H9 (cell line): Measurements from ENCODE around the gene ACP2. TPM values are rescaled to one million over a fixed set of nuclear protein-coding genes. Genes with fewer than 3 reads are reported as not detected.

Experiments used
- DNase-seq: peaks from one replicate; pipeline ENCODE4 v3.0.0-alpha.2; 2017
- H2AFZ ChIP-seq: one replicate; pipeline ENCODE4 v1.6.1; 2013; ENCODE audit warnings: mild to moderate bottlenecking, low read length, control low read depth, moderate library complexity
- H2AK5ac ChIP-seq: 2 replicates; pipeline ENCODE4 v1.6.1; 2013; ENCODE audit warnings: low read length, control low read depth, mixed read lengths; ENCODE audit not compliant: insufficient read length
- H2BK120ac ChIP-seq: one replicate; pipeline ENCODE4 v1.6.1; 2013; ENCODE audit warnings: low read depth, mild to moderate bottlenecking, low read length, control low read depth, inconsistent platforms; ENCODE audit not compliant: poor library complexity, severe bottlenecking
- H2BK12ac ChIP-seq: 2 replicates; pipeline ENCODE4 v1.6.1; 2013; ENCODE audit warnings: low read length, control low read depth, mixed read lengths, low read depth; ENCODE audit not compliant: insufficient read length
- H2BK15ac ChIP-seq: 2 replicates; pipeline ENCODE4 v1.6.1; 2013; ENCODE audit warnings: low read depth, low read length, control low read depth
- H2BK20ac ChIP-seq: one replicate; pipeline ENCODE4 v1.6.1; 2013; ENCODE audit warnings: low read depth, mild to moderate bottlenecking, low read length, control low read depth, inconsistent platforms; ENCODE audit not compliant: poor library complexity, severe bottlenecking
- H2BK5ac ChIP-seq: 2 replicates; pipeline ENCODE4 v1.6.1; 2013; ENCODE audit warnings: low read length, control low read depth, mixed read lengths; ENCODE audit not compliant: insufficient read length
- H3K14ac ChIP-seq: 2 replicates; pipeline ENCODE4 v1.6.1; 2013; ENCODE audit warnings: low read length, control low read depth; ENCODE audit not compliant: insufficient read depth
- H3K18ac ChIP-seq: 2 replicates; pipeline ENCODE4 v1.6.1; 2013; ENCODE audit warnings: low read depth, mild to moderate bottlenecking, mixed read lengths, low read length, control low read depth; ENCODE audit not compliant: insufficient read length
- H3K23ac ChIP-seq: 2 replicates; pipeline ENCODE4 v1.6.1; 2013; ENCODE audit warnings: low read length, control low read depth, mixed read lengths, low read depth; ENCODE audit not compliant: insufficient read length
- H3K23me2 ChIP-seq: 2 replicates; pipeline ENCODE4 v1.6.1; 2013; ENCODE audit warnings: low read depth, mild to moderate bottlenecking, mixed read lengths, low read length, control low read depth; ENCODE audit not compliant: insufficient read length, poor library complexity, severe bottlenecking
- H3K27ac ChIP-seq: 2 replicates; pipeline ENCODE4 v1.5.1; 2013; ENCODE audit warnings: low read length, control low read depth, mixed read lengths, low read depth; ENCODE audit not compliant: insufficient read length
- H3K27me3 ChIP-seq: 2 replicates; pipeline ENCODE4 v1.6.1; 2013; ENCODE audit warnings: low read length, control low read depth, inconsistent platforms; ENCODE audit not compliant: insufficient read depth
- H3K4ac ChIP-seq: 2 replicates; pipeline ENCODE4 v1.6.1; 2013; ENCODE audit warnings: low read depth, mild to moderate bottlenecking, control low read depth, inconsistent platforms, low read length, moderate library complexity
- H3K4me1 ChIP-seq: 2 replicates; pipeline ENCODE4 v1.6.1; 2013; ENCODE audit warnings: low read length, control low read depth, inconsistent platforms; ENCODE audit not compliant: insufficient read depth
- H3K4me2 ChIP-seq: 2 replicates; pipeline ENCODE4 v1.6.1; 2013; ENCODE audit warnings: low read length, control low read depth, mixed read lengths; ENCODE audit not compliant: insufficient read length, insufficient read depth
- H3K56ac ChIP-seq: 2 replicates; pipeline ENCODE4 v1.6.1; 2013; ENCODE audit warnings: low read depth, mild to moderate bottlenecking, mixed read lengths, low read length, control low read depth; ENCODE audit not compliant: insufficient read length
- H3K79me1 ChIP-seq: 2 replicates; pipeline ENCODE4 v1.6.1; 2013; ENCODE audit warnings: low read depth, mild to moderate bottlenecking, moderate library complexity, low read length, control low read depth, inconsistent platforms; ENCODE audit not compliant: insufficient read depth, poor library complexity, severe bottlenecking
- H3K79me2 ChIP-seq: 2 replicates; pipeline ENCODE4 v1.6.1; 2013; ENCODE audit warnings: low read length, control low read depth, inconsistent platforms; ENCODE audit not compliant: insufficient read depth
- H3K9ac ChIP-seq: 2 replicates; pipeline ENCODE4 v1.6.1; 2013; ENCODE audit warnings: low read length, control low read depth, mixed read lengths; ENCODE audit not compliant: insufficient read length; ENCODE audit errors: extremely low read depth
- H3K9me3 ChIP-seq: one replicate; pipeline ENCODE4 v1.6.1; 2013; ENCODE audit warnings: low read depth, low read length, inconsistent platforms; ENCODE audit not compliant: control insufficient read depth
- H3T11ph ChIP-seq: one replicate; pipeline ENCODE4 v1.6.1; 2013; ENCODE audit warnings: mild to moderate bottlenecking, low read length, control low read depth, inconsistent platforms
- H4K20me1 ChIP-seq: one replicate; pipeline ENCODE4 v1.6.1; 2013; ENCODE audit not compliant: control insufficient read depth, insufficient read length, insufficient read depth
- H4K5ac ChIP-seq: 2 replicates; pipeline ENCODE4 v1.6.1; 2013; ENCODE audit warnings: low read depth, mild to moderate bottlenecking, mixed read lengths, low read length, control low read depth; ENCODE audit not compliant: insufficient read length
- H4K8ac ChIP-seq: replicated peaks from 2 replicates; pipeline ENCODE4 v1.6.1; 2013; ENCODE audit warnings: low read length, control low read depth, mixed read lengths, low read depth; ENCODE audit not compliant: insufficient read length
- H4K91ac ChIP-seq: 2 replicates; pipeline ENCODE4 v1.6.1; 2013; ENCODE audit warnings: low read depth, mild to moderate bottlenecking, moderate library complexity, mixed read lengths, low read length, control low read depth; ENCODE audit not compliant: insufficient read length
- H3K27ac Mint-ChIP-seq, 3 experiments: 2 replicates in 2 of 3; 3 replicates in 1 of 3; pipeline ENCODE4 v1.8.0; 2020 to 2021; ENCODE audit warnings: mixed read lengths in 3 of 3, mild to moderate bottlenecking in 1 of 3, moderate library complexity in 1 of 3
- H3K27me3 Mint-ChIP-seq: 2 replicates; pipeline ENCODE4 v1.8.0; 2021; ENCODE audit warnings: low read depth, mild to moderate bottlenecking, moderate library complexity, mixed read lengths
- H3K36me3 Mint-ChIP-seq, 3 experiments: 2 replicates in 2 of 3; 3 replicates in 1 of 3; pipeline ENCODE4 v1.8.0; 2020 to 2021; ENCODE audit warnings: low read depth in 3 of 3, mixed read lengths in 3 of 3; ENCODE audit not compliant: insufficient read depth in 1 of 3
- H3K4me1 Mint-ChIP-seq, 2 experiments: 2 replicates each; pipeline ENCODE4 v1.8.0; 2020; ENCODE audit warnings: mixed read lengths in 2 of 2
- H3K4me3 Mint-ChIP-seq, 2 experiments: 2 replicates in 1 of 2; 3 replicates in 1 of 2; pipeline ENCODE4 v1.8.0; 2020 to 2021; ENCODE audit warnings: mild to moderate bottlenecking in 2 of 2, mixed read lengths in 2 of 2, moderate library complexity in 1 of 2
- H3K9me3 Mint-ChIP-seq, 2 experiments: 2 replicates in 1 of 2; 3 replicates in 1 of 2; pipeline ENCODE4 v1.8.0; 2020; ENCODE audit warnings: mild to moderate bottlenecking in 2 of 2, mixed read lengths in 2 of 2, moderate library complexity in 1 of 2
- CTCF ChIP-seq: fragments of 200-600 bp; sonication (generic); conservative IDR thresholded peaks from 3 replicates; pipeline ENCODE4 v1.8.0; 2021; ENCODE audit warnings: antibody characterized with exemption, mild to moderate bottlenecking
- WGBS: extraction: QIAGEN DNeasy Blood & Tissue Kit; methylation state at CpG from one replicate; pipeline ENCODE4 v1.1.7; 2013; ENCODE audit warnings: missing lambda C conversion rate, low lambda C conversion rate, mixed read lengths; ENCODE audit not compliant: insufficient read length; ENCODE audit errors: extremely low coverage; 5-methylcytosine and 5-hydroxymethylcytosine counted together
- total RNA-seq: library from RNA; stranded (reverse); gene quantifications from 2 replicates; pipeline ENCODE4 v1.2.1, GENCODE V29; 2021

The ACP2 gene
- total RNA-seq, 1 experiment from 2014 or later: 29.5 TPM

- Mint-ChIP-seq H3K27ac (no peak overlapping the region), H3K4me1 (peaks cover 2 to 14% of the 10 kb centered on the region in 2 experiments; a peak in 3 of 4 replicates), H3K9me3 (no peaks in the 10 kb centered on the region), H3K4me3 (no peak overlapping the region), H3K27me3 (no peaks in the 10 kb centered on the region), H3K36me3 (peaks cover 51 to 85% (median 65%) of the 10 kb centered on the region in 3 experiments; a peak in 6 of 7 replicates)
- H3K23me2 ChIP-seq: no peaks in the 10 kb centered on the region
- no peak overlapping the region for H3K18ac ChIP-seq
- H3K27me3 ChIP-seq: no peaks in the 10 kb centered on the region
- H4K8ac ChIP-seq: no peak overlapping the region
- H4K20me1 ChIP-seq: no peaks in the 10 kb centered on the region
- H2AFZ ChIP-seq: no peak overlapping the region
- H3K9me3 ChIP-seq: no peaks in the 10 kb centered on the region
- no peak overlapping the region for H3K9ac ChIP-seq
- no peak overlapping the region for H2BK20ac ChIP-seq
- H3K27ac ChIP-seq: no peak overlapping the region
- no peak overlapping the region for H2BK15ac ChIP-seq
- no peak overlapping the region for H4K5ac ChIP-seq
- no peak for TF ChIP-seq CTCF
- H4K91ac ChIP-seq: no peak overlapping the region
- WGBS: no CpG with 5 or more reads among the region's 4 CpGs
- no peak overlapping the region for H3K4me2 ChIP-seq
- H3K4me1 ChIP-seq: no peaks in the 10 kb centered on the region
- no peak overlapping the region for H2AK5ac ChIP-seq
- no peak overlapping the region for H3K14ac ChIP-seq
- H3K79me1 ChIP-seq: no peaks in the 10 kb centered on the region
- H3K23ac ChIP-seq: no peak overlapping the region
- no peaks in the 10 kb centered on the region for H3K79me2 ChIP-seq
- H3K4ac ChIP-seq: no peak overlapping the region
- no peak overlapping the region for H2BK5ac ChIP-seq
- H3K56ac ChIP-seq: no peak overlapping the region
- no peak overlapping the region for H2BK120ac ChIP-seq
- no peak overlapping the region for H3T11ph ChIP-seq
- H2BK12ac ChIP-seq: no peak overlapping the region
- no peak for DNase-seq
Observed at GRCh38 chr11:47284151-47284550, 35.5 kb upstream of the ACP2 start.
